Skeletal muscle satellite cell (primary cell): ENCODE results near the gene TRPM2.

Source experiments
- H3K27me3 ChIP-seq: 2 replicates; pipeline ENCODE4 v1.7.0; 2013; ENCODE audit warnings: low read length; ENCODE audit not compliant: control insufficient read depth, insufficient read depth
- H3K36me3 ChIP-seq: 2 replicates; pipeline ENCODE4 v1.7.0; 2013; ENCODE audit warnings: mild to moderate bottlenecking, control low read depth, low read length; ENCODE audit not compliant: insufficient read depth
- H3K4me1 ChIP-seq: 2 replicates; pipeline ENCODE4 v1.7.0; 2013; ENCODE audit warnings: low read length; ENCODE audit not compliant: control insufficient read depth, insufficient read depth
- H3K4me2 ChIP-seq: 2 replicates; pipeline ENCODE4 v1.7.0; 2013; ENCODE audit warnings: mild to moderate bottlenecking, low read length
- H3K4me3 ChIP-seq: 2 replicates; pipeline ENCODE4 v1.7.0; 2013; ENCODE audit warnings: low read length
- H3K9ac ChIP-seq: 2 replicates; pipeline ENCODE4 v1.7.0; 2013; ENCODE audit warnings: mild to moderate bottlenecking, low read depth, low read length, moderate library complexity
- H3K9me3 ChIP-seq: replicated peaks from 2 replicates; pipeline ENCODE4 v1.7.0; 2013; ENCODE audit warnings: mild to moderate bottlenecking, control low read depth, low read length

The TRPM2 gene

GRCh38 chr21:44427241-44428120 is 74.1 kb downstream of the TRPM2 start:
- H3K27me3 ChIP-seq = no peaks in the 10 kb centered on the region
- no peaks in the 10 kb centered on the region for H3K4me1 ChIP-seq
- H3K4me3 ChIP-seq = no peak overlapping the region
- no peak overlapping the region for H3K9ac ChIP-seq
- no peak overlapping the region for H3K4me2 ChIP-seq
- H3K36me3 ChIP-seq = no peaks in the 10 kb centered on the region
- peaks cover 6% of the 10 kb centered on the region for H3K9me3 ChIP-seq

GRCh38 chr21:44428281-44428960 is 75.0 kb downstream of the TRPM2 start:
- Histone ChIP-seq H3K9ac (no peak overlapping the region), H3K9me3 (peaks cover 6% of the 10 kb centered on the region), H3K36me3 (no peaks in the 10 kb centered on the region), H3K4me1 (no peaks in the 10 kb centered on the region), H3K4me2 (no peak overlapping the region), H3K27me3 (no peaks in the 10 kb centered on the region), H3K4me3 (no peak overlapping the region)

GRCh38 chr21:44429894-44430293 is 76.5 kb downstream of the TRPM2 start:
- Histone ChIP-seq H3K9ac (no peak overlapping the region), H3K36me3 (no peaks in the 10 kb centered on the region), H3K9me3 (peaks cover 6% of the 10 kb centered on the region)

GRCh38 chr21:44431300-44431699 is 77.9 kb downstream of the TRPM2 start:
- H3K36me3 ChIP-seq = no peaks in the 10 kb centered on the region
- no peak overlapping the region for H3K4me3 ChIP-seq
- H3K4me1 ChIP-seq = no peaks in the 10 kb centered on the region
- peaks cover 6% of the 10 kb centered on the region for H3K9me3 ChIP-seq
- H3K9ac ChIP-seq = no peak overlapping the region
- no peak overlapping the region for H3K4me2 ChIP-seq
- H3K27me3 ChIP-seq = no peaks in the 10 kb centered on the region

More at GRCh38 chr21:44429894-44430293, 76.5 kb downstream of the TRPM2 start:
- no peak overlapping the region for H3K4me2 ChIP-seq
- H3K27me3 ChIP-seq = no peaks in the 10 kb centered on the region
- H3K4me3 ChIP-seq = no peak overlapping the region
- no peaks in the 10 kb centered on the region for H3K4me1 ChIP-seq

GRCh38 chr21:44432841-44433790 is 79.7 kb downstream of the TRPM2 start:
- H3K9ac ChIP-seq = no peak overlapping the region
- H3K4me1 ChIP-seq = no peaks in the 10 kb centered on the region
- no peak overlapping the region for H3K4me2 ChIP-seq
- peaks cover 6% of the 10 kb centered on the region for H3K27me3 ChIP-seq
- H3K9me3 ChIP-seq = peaks cover 6% of the 10 kb centered on the region
- no peaks in the 10 kb centered on the region for H3K36me3 ChIP-seq
- H3K4me3 ChIP-seq = no peak overlapping the region

GRCh38 chr21:44433791-44434567 is 80.6 kb downstream of the TRPM2 start:
- Histone ChIP-seq H3K9ac (no peak overlapping the region), H3K27me3 (peaks cover 13% of the 10 kb centered on the region), H3K4me3 (no peak overlapping the region), H3K9me3 (peaks cover 3% of the 10 kb centered on the region), H3K4me1 (no peaks in the 10 kb centered on the region), H3K36me3 (no peaks in the 10 kb centered on the region), H3K4me2 (no peak overlapping the region)

- Histone ChIP-seq H3K9me3 (peaks cover 3% of the 10 kb centered on the region), H3K27me3 (peaks cover 16% of the 10 kb centered on the region), H3K4me2 (no peak overlapping the region), H3K4me3 (no peak overlapping the region), H3K36me3 (no peaks in the 10 kb centered on the region), H3K4me1 (no peaks in the 10 kb centered on the region), H3K9ac (no peak overlapping the region)
Observed at GRCh38 chr21:44434568-44434925, 81.1 kb downstream of the TRPM2 start.

GRCh38 chr21:44434936-44435635 is 81.7 kb downstream of the TRPM2 start:
- H3K9me3 ChIP-seq = no peaks in the 10 kb centered on the region
- no peak overlapping the region for H3K4me3 ChIP-seq
- no peak overlapping the region for H3K9ac ChIP-seq
- H3K4me1 ChIP-seq = no peaks in the 10 kb centered on the region
- no peak overlapping the region for H3K4me2 ChIP-seq
- peaks cover 16% of the 10 kb centered on the region for H3K27me3 ChIP-seq
- H3K36me3 ChIP-seq = no peaks in the 10 kb centered on the region

GRCh38 chr21:44436111-44436611 is 82.7 kb downstream of the TRPM2 start:
- H3K36me3 ChIP-seq = no peaks in the 10 kb centered on the region
- H3K4me2 ChIP-seq = no peak overlapping the region
- no peaks in the 10 kb centered on the region for H3K9me3 ChIP-seq
- peaks cover 16% of the 10 kb centered on the region for H3K27me3 ChIP-seq
- no peak overlapping the region for H3K9ac ChIP-seq
- no peaks in the 10 kb centered on the region for H3K4me1 ChIP-seq
- H3K4me3 ChIP-seq = no peak overlapping the region

- Histone ChIP-seq H3K9ac (no peak overlapping the region), H3K4me3 (no peak overlapping the region), H3K27me3 (peaks cover 16% of the 10 kb centered on the region), H3K4me2 (no peak overlapping the region), H3K9me3 (no peaks in the 10 kb centered on the region), H3K36me3 (no peaks in the 10 kb centered on the region), H3K4me1 (no peaks in the 10 kb centered on the region)
Observed at GRCh38 chr21:44436958-44437357, 83.5 kb downstream of the TRPM2 start.
